HL-60 (cell line): Measurements from ENCODE around the gene UBE2G1.

Source experiments
- DNase-seq, 2 experiments: peaks; one replicate each; pipeline ENCODE4 v3.0.0-alpha.2; 2010 to 2020; ENCODE audit warnings: low read depth in 1 of 2, low spot score in 1 of 2
- H3K27ac ChIP-seq: fragments of 250-450 bp; sonication (Bioruptor Pico); replicated peaks from 2 replicates; pipeline ENCODE4 v1.5.1; 2020; ENCODE audit warnings: mild to moderate bottlenecking, moderate library complexity
- H3K27me3 ChIP-seq: fragments of 250-450 bp; sonication (Bioruptor Pico); 2 replicates; pipeline ENCODE4 v1.5.1; 2021; ENCODE audit warnings: mild to moderate bottlenecking, moderate library complexity; ENCODE audit not compliant: insufficient read depth, poor library complexity, severe bottlenecking
- H3K4me3 ChIP-seq: replicated peaks from 2 replicates; pipeline ENCODE4 v1.5.1; 2011; ENCODE audit warnings: mild to moderate bottlenecking, control low read depth, low read length; ENCODE audit not compliant: insufficient read depth
- GABPA ChIP-seq: IDR thresholded peaks from 2 replicates; pipeline ENCODE4 v1.6.1; 2012; ENCODE audit warnings: low read depth
- POLR2AphosphoS5 ChIP-seq: IDR thresholded peaks from 2 replicates; pipeline ENCODE4 v1.6.1; 2012; ENCODE audit warnings: low read depth
- SPI1 ChIP-seq: IDR thresholded peaks from 2 replicates; pipeline ENCODE4 v1.6.1; 2012; ENCODE audit warnings: low read depth, mild to moderate bottlenecking, borderline replicate concordance
- TF ChIP-seq, protein P1 (sequence below): IDR thresholded peaks from one replicate; pipeline ENCODE4 v1.5.1; 2011; ENCODE audit warnings: low read length, control low read depth, inconsistent platforms; ENCODE audit not compliant: insufficient read depth
- TF ChIP-seq, protein P2 (sequence below): IDR thresholded peaks from 2 replicates; pipeline ENCODE4 v1.6.1; 2012; ENCODE audit warnings: low read depth; ENCODE audit not compliant: insufficient replicate concordance

The UBE2G1 gene

DNA sequence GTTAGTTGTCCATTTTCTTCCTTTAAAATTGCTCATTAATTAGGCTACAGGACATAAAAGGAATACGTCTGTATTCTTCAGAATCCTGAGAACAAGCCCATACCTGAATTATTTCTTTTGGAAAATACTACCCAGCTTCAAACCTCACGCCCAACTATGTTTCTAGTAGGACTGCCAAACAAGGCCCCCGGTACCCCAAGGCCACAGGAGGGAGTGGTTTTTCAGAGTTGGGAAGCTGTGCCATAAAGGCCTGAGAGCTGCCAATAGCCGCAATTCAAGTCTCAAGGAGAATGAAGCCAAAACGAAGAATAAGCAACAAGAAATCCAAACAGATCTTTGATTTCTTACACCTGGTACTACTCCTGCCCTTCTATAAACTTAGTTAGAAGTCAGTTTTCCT lies 48.3 kb downstream of the UBE2G1 start:
- Histone ChIP-seq H3K27ac (no peak overlapping the region), H3K4me3 (no peak overlapping the region), H3K27me3 (no peaks in the 10 kb centered on the region)
- TF ChIP-seq, protein P1, sequence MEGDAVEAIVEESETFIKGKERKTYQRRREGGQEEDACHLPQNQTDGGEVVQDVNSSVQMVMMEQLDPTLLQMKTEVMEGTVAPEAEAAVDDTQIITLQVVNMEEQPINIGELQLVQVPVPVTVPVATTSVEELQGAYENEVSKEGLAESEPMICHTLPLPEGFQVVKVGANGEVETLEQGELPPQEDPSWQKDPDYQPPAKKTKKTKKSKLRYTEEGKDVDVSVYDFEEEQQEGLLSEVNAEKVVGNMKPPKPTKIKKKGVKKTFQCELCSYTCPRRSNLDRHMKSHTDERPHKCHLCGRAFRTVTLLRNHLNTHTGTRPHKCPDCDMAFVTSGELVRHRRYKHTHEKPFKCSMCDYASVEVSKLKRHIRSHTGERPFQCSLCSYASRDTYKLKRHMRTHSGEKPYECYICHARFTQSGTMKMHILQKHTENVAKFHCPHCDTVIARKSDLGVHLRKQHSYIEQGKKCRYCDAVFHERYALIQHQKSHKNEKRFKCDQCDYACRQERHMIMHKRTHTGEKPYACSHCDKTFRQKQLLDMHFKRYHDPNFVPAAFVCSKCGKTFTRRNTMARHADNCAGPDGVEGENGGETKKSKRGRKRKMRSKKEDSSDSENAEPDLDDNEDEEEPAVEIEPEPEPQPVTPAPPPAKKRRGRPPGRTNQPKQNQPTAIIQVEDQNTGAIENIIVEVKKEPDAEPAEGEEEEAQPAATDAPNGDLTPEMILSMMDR, result no peak
- TF ChIP-seq SPI1 (no peak), POLR2AphosphoS5 (no peak), GABPA (no peak)
- TF ChIP-seq, protein P2, sequence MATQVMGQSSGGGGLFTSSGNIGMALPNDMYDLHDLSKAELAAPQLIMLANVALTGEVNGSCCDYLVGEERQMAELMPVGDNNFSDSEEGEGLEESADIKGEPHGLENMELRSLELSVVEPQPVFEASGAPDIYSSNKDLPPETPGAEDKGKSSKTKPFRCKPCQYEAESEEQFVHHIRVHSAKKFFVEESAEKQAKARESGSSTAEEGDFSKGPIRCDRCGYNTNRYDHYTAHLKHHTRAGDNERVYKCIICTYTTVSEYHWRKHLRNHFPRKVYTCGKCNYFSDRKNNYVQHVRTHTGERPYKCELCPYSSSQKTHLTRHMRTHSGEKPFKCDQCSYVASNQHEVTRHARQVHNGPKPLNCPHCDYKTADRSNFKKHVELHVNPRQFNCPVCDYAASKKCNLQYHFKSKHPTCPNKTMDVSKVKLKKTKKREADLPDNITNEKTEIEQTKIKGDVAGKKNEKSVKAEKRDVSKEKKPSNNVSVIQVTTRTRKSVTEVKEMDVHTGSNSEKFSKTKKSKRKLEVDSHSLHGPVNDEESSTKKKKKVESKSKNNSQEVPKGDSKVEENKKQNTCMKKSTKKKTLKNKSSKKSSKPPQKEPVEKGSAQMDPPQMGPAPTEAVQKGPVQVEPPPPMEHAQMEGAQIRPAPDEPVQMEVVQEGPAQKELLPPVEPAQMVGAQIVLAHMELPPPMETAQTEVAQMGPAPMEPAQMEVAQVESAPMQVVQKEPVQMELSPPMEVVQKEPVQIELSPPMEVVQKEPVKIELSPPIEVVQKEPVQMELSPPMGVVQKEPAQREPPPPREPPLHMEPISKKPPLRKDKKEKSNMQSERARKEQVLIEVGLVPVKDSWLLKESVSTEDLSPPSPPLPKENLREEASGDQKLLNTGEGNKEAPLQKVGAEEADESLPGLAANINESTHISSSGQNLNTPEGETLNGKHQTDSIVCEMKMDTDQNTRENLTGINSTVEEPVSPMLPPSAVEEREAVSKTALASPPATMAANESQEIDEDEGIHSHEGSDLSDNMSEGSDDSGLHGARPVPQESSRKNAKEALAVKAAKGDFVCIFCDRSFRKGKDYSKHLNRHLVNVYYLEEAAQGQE, result no peak
- DNase-seq, result no peak

DNA sequence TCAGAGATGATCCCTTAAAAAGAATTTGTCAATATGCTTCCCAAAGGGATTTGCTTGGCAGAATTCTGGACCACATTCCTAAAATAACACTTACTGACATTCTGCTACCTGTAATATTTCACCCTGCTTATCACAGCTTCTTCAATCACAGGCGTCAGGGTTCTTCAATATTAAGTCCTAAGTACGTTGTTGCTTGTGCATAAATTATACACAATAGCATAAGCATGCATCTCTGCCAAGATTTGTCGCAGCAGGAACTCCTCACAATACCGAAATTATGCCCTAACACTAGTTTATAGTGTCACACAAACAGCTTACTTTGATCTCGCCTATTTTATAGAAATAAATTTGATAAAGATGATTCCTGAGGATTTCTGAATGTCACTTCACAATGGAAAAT lies 48.9 kb downstream of the UBE2G1 start:
- DNase-seq, result no peak
- Histone ChIP-seq H3K27ac (no peak overlapping the region), H3K4me3 (no peak overlapping the region), H3K27me3 (no peaks in the 10 kb centered on the region)
- TF ChIP-seq SPI1, result no peak
- no peak for TF ChIP-seq POLR2AphosphoS5
- TF ChIP-seq, protein P2, result no peak
- TF ChIP-seq, protein P1, result no peak
- no peak for TF ChIP-seq GABPA

DNA sequence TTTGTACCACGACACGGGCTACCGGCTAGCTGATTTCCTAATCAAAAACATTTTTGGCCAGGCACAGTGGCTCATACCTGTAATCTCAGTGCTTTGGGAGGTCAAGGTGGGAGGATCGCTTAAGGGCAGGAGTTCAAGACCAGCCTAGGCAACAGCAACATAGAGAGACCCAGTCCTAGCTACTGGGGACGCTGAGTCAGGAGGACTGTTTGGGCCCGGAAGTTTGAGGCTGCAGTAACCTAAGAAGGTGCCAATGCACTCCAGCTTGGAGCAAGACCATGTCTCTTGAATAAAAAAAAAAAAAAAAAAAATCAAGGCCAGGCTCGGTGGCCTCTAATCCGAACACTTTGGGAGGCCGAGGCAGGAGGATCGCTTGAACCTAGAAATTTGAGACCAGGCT lies 49.8 kb downstream of the UBE2G1 start:
- TF ChIP-seq, protein P1, result no peak
- TF ChIP-seq, protein P2, result no peak
- TF ChIP-seq POLR2AphosphoS5, result no peak
- TF ChIP-seq GABPA, result no peak
- no peak for TF ChIP-seq SPI1
- H3K4me3 ChIP-seq, result no peak overlapping the region
- no peaks in the 10 kb centered on the region for H3K27me3 ChIP-seq
- DNase-seq, result no peak
- no peak overlapping the region for H3K27ac ChIP-seq
